Activated naive CD8-positive, alpha-beta T cell treated with anti-CD3 and anti-CD28 coated beads, Interleukin-2, amount 50 U/mL, for 24 hours (primary cell): ENCODE data around the gene MMAB.

ENCODE experiments used
- ATAC-seq: fragments of 150-1000 bp; cut with Tn5 transposase; one replicate; pipeline ENCODE4 v1.10.0; 2021
- DNase-seq: peaks from one replicate; pipeline ENCODE4 v3.0.0; 2021
- H3K27ac Mint-ChIP-seq: one replicate; pipeline ENCODE4 v1.8.0; 2021; ENCODE audit warnings: mild to moderate bottlenecking, mixed read lengths
- H3K27me3 Mint-ChIP-seq: one replicate; pipeline ENCODE4 v1.8.0; 2021; ENCODE audit warnings: mixed read lengths
- H3K36me3 Mint-ChIP-seq: one replicate; pipeline ENCODE4 v1.8.0; 2021; ENCODE audit warnings: low read depth, mixed read lengths
- H3K4me1 Mint-ChIP-seq: one replicate; pipeline ENCODE4 v1.8.0; 2021; ENCODE audit warnings: mixed read lengths
- H3K4me3 Mint-ChIP-seq: one replicate; pipeline ENCODE4 v1.8.0; 2021; ENCODE audit warnings: mild to moderate bottlenecking, moderate library complexity, mixed read lengths
- H3K9me3 Mint-ChIP-seq: one replicate; pipeline ENCODE4 v1.8.0; 2021; ENCODE audit warnings: mixed read lengths

The MMAB gene

GRCh38 chr12:109566424-109566823, 6.9 kb downstream of the MMAB start:
- peak; percentile 5 for ATAC-seq

DNA sequence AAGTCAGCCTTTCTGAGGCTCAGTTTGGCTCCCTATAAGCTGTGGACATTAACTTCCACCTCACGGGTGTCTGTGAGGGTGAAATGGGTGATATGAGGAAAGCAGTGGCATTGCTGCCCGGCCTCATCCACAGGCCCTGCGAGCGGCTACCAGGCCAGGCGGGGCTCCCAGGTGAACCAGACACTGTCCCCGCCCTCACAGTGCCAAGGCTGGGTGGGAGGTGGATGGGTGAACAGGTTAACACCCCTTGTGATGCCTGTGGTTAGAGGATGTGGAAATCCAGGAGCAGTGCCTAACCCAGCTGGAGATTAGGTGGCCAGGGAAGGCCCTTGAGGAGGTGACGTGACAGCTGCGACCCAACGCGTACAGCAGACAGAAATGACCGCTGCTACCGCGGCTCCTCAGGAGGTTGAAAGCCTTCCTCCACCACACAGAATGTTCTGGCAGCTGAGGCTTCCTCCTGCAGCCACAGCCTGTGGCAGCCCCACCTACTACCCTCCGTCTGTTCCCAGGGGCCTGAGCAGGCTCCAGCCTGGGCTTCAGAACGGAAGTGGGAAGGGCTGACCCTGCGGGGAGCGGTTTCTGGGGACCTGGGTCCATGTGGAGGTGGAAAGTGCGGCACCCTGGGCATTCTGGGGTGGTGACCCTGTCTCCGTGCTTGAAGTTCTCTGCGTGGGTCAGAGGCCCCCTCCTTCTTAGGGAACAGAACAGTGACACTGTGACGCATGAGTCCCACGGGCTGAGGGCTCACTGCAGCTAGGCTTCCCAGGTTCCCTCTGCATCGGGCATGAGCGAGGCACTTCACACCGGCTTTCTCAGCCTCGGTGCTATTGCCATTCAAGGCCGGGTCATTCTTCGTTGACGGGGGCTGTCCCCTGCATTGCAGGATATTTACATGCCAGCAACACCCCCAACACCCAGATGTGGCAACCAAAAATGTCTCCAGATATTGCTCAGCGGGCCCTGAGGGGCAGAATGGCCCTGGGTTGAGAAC, 9.7 kb downstream of the MMAB start:
- Mint-ChIP-seq H3K36me3 (peaks cover 19% of the 10 kb centered on the region), H3K9me3 (peaks cover 9% of the 10 kb centered on the region)

More at GRCh38 chr12:109566424-109566823, 6.9 kb downstream of the MMAB start:
- Mint-ChIP-seq H3K4me1 (no peaks in the 10 kb centered on the region), H3K36me3 (peaks cover 19% of the 10 kb centered on the region), H3K27ac (no peak overlapping the region), H3K27me3 (no peaks in the 10 kb centered on the region), H3K9me3 (peaks cover 9% of the 10 kb centered on the region), H3K4me3 (no peak overlapping the region)
- DNase-seq, result no peak

DNA sequence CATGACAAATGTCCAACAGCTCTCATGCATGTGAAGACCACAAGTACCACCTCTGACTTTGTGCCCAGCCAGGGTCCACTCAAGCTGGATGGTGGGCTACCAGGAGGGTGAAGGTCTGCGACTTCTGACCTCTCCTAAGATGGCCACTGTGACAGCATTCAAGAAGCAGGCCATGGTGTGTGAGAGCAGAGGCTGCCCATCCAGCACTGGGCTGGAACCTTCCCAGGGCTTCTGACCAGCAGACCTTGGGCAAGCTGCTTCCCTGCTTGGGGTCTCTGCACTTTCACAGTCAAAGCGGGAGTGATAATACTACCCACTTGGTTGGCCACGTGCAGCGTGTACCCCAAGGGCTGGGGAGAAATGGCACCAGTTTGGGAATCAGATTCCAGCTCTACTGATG, 10.4 kb downstream of the MMAB start:
- Mint-ChIP-seq H3K27ac (no peak overlapping the region), H3K27me3 (no peaks in the 10 kb centered on the region), H3K36me3 (peaks cover 19% of the 10 kb centered on the region), H3K9me3 (peaks cover 9% of the 10 kb centered on the region), H3K4me3 (no peak overlapping the region), H3K4me1 (no peaks in the 10 kb centered on the region)
- no peak for DNase-seq
- no peak for ATAC-seq

More for the DNA sequence above, 9.7 kb downstream of the MMAB start:
- no peak overlapping the region for H3K27ac Mint-ChIP-seq
- ATAC-seq, result no peak
- H3K4me3 Mint-ChIP-seq, result no peak overlapping the region
- H3K4me1 Mint-ChIP-seq, result no peaks in the 10 kb centered on the region
- DNase-seq, result no peak
- no peaks in the 10 kb centered on the region for H3K27me3 Mint-ChIP-seq

- Mint-ChIP-seq H3K4me3 (no peak overlapping the region), H3K27me3 (no peaks in the 10 kb centered on the region), H3K36me3 (peaks cover 14% of the 10 kb centered on the region), H3K4me1 (no peaks in the 10 kb centered on the region), H3K27ac (no peak overlapping the region), H3K9me3 (peaks cover 9% of the 10 kb centered on the region)
- ATAC-seq (no peak), DNase-seq (no peak)
Measured at GRCh38 chr12:109561711-109562030, 11.6 kb downstream of the MMAB start.

- no peak overlapping the region for H3K4me3 Mint-ChIP-seq
- ATAC-seq, result no peak
- peaks cover 9% of the 10 kb centered on the region for H3K9me3 Mint-ChIP-seq
Measured at GRCh38 chr12:109560867-109561710, 12.2 kb downstream of the MMAB start.

GRCh38 chr12:109559601-109560000, 13.7 kb downstream of the MMAB start:
- no peak overlapping the region for H3K4me3 Mint-ChIP-seq
- H3K27ac Mint-ChIP-seq, result no peak overlapping the region
- no peaks in the 10 kb centered on the region for H3K4me1 Mint-ChIP-seq
- H3K9me3 Mint-ChIP-seq, result peaks cover 9% of the 10 kb centered on the region
- H3K27me3 Mint-ChIP-seq, result no peaks in the 10 kb centered on the region
- ATAC-seq, result no peak
- no peak for DNase-seq
- H3K36me3 Mint-ChIP-seq, result peaks cover 12% of the 10 kb centered on the region

More at GRCh38 chr12:109560867-109561710, 12.2 kb downstream of the MMAB start:
- Mint-ChIP-seq H3K4me1 (no peaks in the 10 kb centered on the region), H3K27me3 (no peaks in the 10 kb centered on the region), H3K36me3 (peaks cover 14% of the 10 kb centered on the region), H3K27ac (no peak overlapping the region)
- no peak for DNase-seq

GRCh38 chr12:109559200-109559505, 14.2 kb downstream of the MMAB start:
- Mint-ChIP-seq H3K4me3 (no peak overlapping the region), H3K9me3 (peaks cover 9% of the 10 kb centered on the region), H3K4me1 (no peaks in the 10 kb centered on the region), H3K36me3 (peaks cover 12% of the 10 kb centered on the region), H3K27ac (no peak overlapping the region), H3K27me3 (no peaks in the 10 kb centered on the region)
- ATAC-seq (no peak), DNase-seq (no peak)

DNA sequence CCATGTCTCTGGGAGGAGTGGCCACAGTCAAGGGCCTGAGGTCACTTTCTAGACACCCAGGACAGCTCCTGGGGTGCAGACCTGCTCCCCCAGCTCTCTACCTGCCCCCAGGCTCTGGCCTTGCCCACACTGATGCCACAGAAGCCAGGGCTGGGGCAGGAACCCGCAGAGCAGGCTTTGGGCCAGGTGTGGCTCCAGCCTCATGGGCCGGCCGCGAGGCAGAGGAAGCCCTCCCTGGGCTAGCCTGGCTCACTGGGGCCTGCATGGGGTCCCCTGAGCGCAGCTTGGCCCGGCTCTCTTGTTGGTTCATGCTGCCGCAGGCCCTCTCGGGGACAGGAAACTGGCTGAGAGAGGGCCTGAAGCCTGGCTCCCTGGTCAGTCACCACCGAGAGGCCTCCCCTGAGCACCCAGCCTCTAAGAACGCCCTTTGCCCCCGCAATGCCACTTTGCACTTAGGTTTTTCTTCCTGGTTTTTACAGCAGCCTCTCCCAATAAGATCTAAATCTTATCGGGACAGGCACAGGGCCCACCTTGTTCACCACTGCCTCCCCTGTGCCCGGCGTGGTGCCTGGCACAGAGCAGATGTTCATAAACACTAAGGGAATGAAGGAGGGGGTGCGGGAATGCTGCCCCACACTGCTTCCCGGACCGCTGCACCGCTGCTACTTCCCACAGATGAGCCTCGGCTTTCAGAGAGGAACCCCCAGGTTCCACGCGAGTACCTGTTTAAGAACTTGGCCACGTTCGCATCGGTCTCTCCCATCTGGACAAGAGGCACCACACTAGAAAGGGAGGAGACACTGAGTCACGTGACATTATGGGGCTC, 14.7 kb downstream of the MMAB start:
- no peak for ATAC-seq
- Mint-ChIP-seq H3K27me3 (no peaks in the 10 kb centered on the region), H3K27ac (no peak overlapping the region)

GRCh38 chr12:109557805-109558204, 15.5 kb downstream of the MMAB start:
- ATAC-seq (no peak), DNase-seq (no peak)
- no peaks in the 10 kb centered on the region for H3K4me1 Mint-ChIP-seq
- no peak overlapping the region for H3K4me3 Mint-ChIP-seq
- peaks cover 12% of the 10 kb centered on the region for H3K36me3 Mint-ChIP-seq
- H3K27ac Mint-ChIP-seq, result no peak overlapping the region
- H3K9me3 Mint-ChIP-seq, result peaks cover 9% of the 10 kb centered on the region
- H3K27me3 Mint-ChIP-seq, result no peaks in the 10 kb centered on the region

More for the DNA sequence above, 14.7 kb downstream of the MMAB start:
- Mint-ChIP-seq H3K36me3 (peaks cover 12% of the 10 kb centered on the region), H3K9me3 (peaks cover 9% of the 10 kb centered on the region), H3K4me3 (no peak overlapping the region), H3K4me1 (no peaks in the 10 kb centered on the region)
- no peak for DNase-seq

- Mint-ChIP-seq H3K36me3 (peaks cover 6% of the 10 kb centered on the region), H3K9me3 (peaks cover 3% of the 10 kb centered on the region), H3K4me1 (no peaks in the 10 kb centered on the region), H3K27me3 (no peaks in the 10 kb centered on the region), H3K4me3 (no peak overlapping the region), H3K27ac (no peak overlapping the region)
- ATAC-seq, result no peak
- no peak for DNase-seq
Measured at GRCh38 chr12:109557200-109557599, 16.1 kb downstream of the MMAB start.

GRCh38 chr12:109555431-109556315, 17.6 kb downstream of the MMAB start:
- Mint-ChIP-seq H3K4me3 (no peak overlapping the region), H3K27ac (no peak overlapping the region), H3K36me3 (no peaks in the 10 kb centered on the region), H3K9me3 (no peaks in the 10 kb centered on the region), H3K27me3 (no peaks in the 10 kb centered on the region), H3K4me1 (no peaks in the 10 kb centered on the region)
- DNase-seq (no peak), ATAC-seq (no peak)

DNA sequence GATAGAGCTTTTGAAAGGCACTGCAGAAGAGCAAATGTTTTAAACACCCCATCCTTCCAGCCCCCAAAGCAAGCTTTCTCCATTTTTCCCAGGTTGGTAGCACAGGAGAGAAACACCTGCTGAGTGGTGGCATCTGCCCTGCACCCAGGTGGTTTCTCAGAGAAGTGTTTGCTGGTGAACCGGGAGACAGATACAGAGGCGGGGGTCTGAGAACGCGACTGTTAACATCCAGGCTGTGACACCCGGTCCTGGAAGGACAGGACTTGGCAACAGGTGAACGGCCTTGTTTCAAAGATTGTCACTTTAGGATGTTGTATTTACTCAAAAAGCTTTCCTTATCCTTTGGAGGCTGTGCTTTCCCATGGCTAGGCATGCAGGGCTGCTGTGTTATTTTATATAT, 18.5 kb downstream of the MMAB start:
- Mint-ChIP-seq H3K4me1 (no peaks in the 10 kb centered on the region), H3K27me3 (no peaks in the 10 kb centered on the region), H3K4me3 (no peak overlapping the region), H3K9me3 (no peaks in the 10 kb centered on the region), H3K27ac (no peak overlapping the region), H3K36me3 (no peaks in the 10 kb centered on the region)
- DNase-seq (no peak), ATAC-seq (no peak)

- Mint-ChIP-seq H3K4me3 (no peak overlapping the region), H3K27ac (no peak overlapping the region), H3K9me3 (no peaks in the 10 kb centered on the region), H3K4me1 (no peaks in the 10 kb centered on the region), H3K27me3 (no peaks in the 10 kb centered on the region), H3K36me3 (no peaks in the 10 kb centered on the region)
- DNase-seq (no peak), ATAC-seq (no peak)
Measured at GRCh38 chr12:109553906-109554500, 19.3 kb downstream of the MMAB start.
